Stimulated activated CD8-positive, alpha-beta memory T cell treated with anti-CD3 and anti-CD28 coated beads, Interleukin-15, amount 100 ng/mL, for 1 hour (primary cell): ENCODE measurements around the gene TBCK.

Source experiments
- DNase-seq: peaks from one replicate; pipeline ENCODE4 v3.0.0-alpha.2; 2020; ENCODE audit warnings: low read depth

Gene TBCK

DNA sequence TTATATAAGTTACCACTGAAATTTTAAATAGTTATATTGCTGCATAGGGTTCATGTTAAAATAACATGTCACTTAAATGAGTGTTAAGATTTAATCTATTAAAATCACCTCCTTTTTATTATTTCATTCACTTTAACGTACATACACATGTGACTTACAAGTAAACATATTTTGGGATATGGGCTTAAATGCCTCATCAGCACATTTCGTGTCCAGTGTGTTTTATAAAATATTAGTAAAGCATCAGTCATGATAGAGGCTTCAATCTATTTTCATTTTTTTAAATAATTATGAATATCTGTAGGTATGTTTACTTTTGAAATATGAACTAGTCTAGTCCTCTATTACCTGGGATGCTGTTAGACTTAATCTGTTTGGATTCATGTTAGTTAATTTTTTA, 277.1 kb downstream of the TBCK start:
- no peak for DNase-seq

DNA sequence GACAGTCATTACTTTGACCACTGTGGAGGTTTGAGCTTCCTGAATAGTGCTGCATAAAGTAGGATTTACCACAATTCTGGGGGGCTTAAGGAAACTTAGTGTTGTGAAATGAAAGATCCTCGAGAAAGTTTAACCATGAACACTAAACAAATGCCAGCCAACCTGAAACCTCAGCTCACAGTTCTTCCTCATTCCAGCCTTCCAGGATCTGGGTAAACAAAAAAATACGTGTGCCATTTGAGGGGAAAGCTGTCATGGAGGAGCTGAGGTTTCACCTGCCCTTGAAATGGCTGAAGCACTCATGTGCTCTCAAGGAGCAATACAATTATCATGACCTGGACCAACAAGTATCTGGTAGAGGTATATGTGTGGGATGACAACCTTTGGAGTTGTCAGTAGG, 278.0 kb downstream of the TBCK start:
- no peak for DNase-seq

DNA sequence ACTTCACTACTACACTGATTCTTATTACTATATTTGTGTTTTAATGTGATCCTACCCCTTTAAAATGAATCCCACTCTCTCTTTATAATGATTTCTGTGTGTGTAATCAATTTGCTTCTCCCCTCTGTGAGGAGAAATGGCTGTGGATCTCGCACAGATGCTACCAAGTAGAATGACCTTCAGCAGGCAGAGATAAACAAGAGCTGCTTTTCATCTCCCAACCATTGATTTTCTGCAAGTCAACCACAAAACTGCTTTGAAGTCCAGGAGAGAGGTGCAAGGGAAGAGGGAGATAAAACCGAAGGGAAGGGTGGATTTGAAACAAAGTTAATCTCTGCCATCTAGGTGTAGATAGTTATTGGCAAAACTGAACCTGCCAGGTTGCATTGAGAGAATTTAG, 279.2 kb downstream of the TBCK start:
- DNase-seq: no peak

DNA sequence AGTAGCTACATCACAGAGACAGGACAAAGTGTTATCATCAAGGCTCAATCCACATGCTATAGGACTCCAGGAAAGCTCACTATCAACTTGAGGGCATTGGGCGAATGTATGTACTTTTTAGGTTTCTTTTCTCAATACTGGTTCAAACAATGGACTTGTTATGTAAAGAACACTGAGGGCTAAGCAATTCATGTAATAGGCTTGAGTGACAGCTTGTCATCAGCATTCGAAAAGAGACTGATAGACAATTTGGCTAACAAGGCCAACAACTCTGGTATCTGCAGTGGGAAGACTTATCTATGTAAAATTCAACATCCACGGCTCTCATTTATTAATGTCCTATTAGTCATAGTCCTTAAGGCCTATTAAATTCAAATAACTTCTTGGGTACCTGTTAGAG, 279.7 kb downstream of the TBCK start:
- no peak for DNase-seq

DNA sequence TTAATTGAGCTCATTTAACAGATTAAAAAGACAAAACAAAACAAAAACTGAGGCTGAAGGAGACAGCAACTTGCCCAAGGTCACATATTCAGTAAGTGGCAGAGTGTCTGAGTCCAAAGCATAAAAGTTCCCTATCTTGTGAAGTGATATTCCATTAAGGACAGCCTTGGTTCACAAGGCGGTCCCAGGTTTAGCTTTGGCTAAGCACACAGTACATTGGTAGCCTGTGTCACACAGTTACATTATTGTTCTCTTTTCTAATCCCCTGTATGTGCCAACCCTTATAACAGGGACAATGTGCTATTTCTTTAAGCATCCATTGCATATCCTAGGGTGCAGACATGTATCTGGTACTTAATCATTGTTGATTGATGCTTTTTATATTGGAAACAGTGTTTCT, 280.8 kb downstream of the TBCK start:
- no peak for DNase-seq

DNA sequence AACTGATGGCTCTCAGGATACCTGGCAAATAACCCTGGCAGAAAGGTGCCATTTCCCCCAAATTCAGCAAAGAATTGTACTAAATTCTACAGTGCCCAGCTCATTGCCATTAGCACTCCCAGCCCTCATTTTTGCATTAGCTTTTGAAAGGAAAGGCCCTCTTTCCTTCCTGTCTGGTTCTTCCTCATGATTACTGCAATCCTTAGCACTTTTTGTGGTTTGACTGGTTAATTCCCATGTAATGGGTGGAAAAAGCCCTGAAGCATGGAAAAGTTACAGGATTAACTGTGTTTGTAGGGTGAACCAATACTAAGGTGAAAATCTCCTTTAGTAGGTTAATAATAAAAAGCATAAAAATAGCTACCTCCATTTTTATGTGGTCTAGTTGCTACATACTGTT, 281.3 kb downstream of the TBCK start:
- no peak for DNase-seq

DNA sequence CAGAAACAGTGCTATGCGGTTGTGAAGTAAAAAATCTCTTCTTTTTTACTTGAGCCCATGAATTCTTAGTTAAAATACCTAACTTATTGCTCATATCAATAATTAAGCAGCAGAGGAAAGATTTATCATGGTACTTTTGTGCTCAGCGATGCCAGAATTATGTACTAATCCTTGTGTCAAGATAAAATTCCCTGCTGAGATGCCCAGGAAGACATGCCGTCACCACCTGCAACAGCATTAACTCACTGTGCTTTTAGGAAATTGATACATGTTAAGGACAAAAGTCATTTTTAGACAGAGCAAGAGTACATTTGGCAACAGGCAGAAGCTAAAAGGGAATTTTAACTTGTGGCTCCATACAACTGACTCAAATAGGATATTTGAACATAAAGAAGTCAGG, 281.8 kb downstream of the TBCK start:
- DNase-seq: no peak

DNA sequence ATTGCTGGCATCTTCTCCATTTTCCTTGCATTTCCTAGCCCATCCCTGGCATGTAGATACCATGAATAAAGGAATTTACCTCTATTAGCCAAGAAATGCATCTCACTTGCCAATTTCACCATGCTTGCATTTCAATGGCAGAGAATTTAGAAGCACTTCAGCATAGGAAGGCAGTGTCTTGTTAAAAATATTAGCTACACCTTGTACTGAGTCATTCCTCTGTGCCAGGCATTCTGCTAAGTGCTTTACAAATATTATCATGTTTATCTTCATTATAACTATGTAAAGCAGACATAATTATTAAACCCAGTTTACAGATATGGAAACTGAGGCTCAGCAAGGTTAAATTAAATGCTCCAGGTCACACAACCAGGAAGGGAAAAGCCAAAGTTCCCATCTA, 282.5 kb downstream of the TBCK start:
- DNase-seq: no peak

DNA sequence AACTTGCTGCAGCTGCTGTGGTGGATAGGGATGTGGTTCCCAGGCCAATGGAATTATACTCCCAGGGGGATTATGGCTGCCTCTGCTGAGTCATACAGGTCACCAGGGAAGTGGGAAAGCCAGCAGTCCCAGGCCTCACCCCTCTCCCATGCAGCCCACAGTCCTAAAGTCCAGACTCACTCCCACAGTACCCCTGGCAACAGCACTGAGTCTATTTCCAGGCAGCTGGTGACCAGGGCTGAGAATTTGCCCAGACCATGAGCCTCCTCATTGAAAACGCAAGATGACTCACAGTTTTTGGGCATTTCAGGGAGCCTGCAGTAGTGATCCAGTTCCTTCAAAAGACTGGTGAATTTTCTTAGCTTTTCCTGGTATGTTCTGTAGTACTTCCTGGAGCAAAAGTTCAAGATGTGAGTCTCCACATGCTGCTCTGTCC, 283.1 kb downstream of the TBCK start:
- DNase-seq: no peak

DNA sequence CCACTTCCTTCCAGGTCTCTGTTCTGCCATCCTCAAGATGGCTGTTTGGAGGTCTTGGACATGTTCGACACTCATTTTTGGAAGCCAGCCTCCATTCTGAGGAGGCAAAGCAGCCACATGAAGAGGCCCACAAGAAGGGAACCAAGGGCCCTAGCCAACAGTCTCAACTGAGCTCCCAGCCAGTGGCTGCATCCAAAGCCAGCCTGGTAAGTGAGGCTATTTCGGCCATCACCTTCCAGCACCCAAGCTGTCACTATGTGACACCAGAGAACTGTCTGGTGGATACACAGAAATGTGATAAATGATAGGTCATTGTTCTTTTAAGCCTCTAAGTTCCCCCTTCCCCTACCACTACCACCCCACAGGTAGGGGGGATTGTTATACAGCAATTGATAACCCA, 293.6 kb downstream of the TBCK start:
- no peak for DNase-seq

DNA sequence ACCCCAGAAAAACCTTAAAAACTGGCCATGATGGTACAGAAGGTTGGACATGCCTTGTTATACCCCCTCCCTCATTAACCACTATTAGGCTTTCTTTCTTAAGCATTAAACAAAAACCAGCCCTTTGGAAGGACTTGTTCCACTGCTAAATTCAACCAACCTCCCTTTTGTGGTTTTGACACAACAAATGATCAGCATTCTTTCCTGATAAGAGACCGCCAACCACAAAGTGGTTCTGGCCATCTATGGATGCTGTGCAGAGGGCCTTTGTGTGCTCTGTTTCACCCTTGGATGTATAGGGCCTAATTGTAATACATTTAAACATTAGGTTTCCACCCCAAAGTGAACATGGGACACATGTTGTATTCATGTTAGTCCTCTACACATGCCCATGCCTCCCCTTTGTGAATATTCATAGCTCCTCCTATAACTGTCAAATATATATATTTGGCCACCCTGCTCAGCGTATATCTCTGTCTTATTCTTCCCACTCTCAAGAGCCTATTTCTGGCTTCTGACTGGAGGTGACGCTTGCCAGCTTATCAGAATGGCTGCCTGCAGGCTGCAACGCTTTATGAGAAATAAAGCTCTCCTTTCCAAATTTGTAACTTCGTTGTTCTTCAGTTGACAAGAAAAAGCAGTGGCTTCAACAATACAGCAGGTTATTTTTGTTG, 294.1 kb downstream of the TBCK start:
- DNase-seq: no peak

DNA sequence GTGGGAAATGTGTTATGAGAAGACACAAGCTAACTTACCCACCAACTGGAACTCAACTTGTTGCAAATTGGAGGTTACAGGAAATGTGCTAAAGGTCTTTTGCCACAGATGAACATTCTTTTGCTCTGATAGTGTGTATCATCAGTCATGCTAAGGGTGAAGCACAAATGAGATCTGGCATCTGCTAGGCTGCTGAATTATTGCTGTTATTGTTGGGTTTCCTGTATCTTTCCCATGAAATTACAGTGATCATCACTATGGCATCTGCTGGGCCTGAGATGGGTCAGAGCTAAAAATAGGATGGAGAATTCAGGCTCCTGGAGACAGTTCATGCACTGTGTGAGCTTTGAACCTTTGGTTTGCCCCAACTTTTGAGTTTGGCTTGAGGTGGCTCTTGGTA, 296.2 kb downstream of the TBCK start:
- DNase-seq: no peak

DNA sequence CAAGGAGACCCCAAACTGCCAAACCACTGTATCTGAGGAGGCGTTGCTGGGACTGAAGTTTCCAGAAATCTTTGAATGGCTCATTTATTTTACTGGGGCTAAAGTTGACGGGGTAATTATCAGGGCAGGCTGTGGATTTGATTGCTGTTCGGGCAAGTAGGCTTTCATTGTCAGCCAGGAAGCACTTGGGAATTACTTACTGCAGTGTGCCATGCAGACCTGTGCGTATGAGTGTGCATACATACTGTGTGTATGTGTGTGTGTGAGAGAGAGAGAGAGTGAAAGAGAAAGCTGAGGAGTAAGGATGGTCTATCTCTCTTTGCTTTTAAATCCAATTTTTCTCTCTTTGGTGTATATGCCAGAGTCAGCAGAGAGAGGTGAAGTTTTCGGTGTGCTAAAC, 298.0 kb downstream of the TBCK start:
- no peak for DNase-seq

DNA sequence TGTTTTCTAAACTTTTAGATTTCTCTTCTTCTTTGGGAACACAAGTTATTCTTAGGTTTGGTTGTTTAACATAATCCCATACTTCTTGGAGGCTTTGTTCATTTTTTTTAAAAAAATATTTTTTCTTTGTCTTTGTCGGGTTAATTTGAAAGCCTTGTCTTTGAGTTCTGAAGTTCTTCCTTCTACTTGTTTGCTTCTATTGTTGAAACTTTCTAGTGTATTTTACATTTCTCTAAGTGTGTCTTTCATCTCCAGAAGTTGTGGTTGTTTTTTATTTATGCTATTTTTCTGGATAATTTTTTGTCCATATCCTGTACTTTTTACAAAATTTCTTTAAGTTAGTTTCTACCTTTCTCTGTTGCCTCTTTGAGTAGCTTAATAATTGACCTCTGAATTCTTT, 304.6 kb downstream of the TBCK start:
- no peak for DNase-seq

DNA sequence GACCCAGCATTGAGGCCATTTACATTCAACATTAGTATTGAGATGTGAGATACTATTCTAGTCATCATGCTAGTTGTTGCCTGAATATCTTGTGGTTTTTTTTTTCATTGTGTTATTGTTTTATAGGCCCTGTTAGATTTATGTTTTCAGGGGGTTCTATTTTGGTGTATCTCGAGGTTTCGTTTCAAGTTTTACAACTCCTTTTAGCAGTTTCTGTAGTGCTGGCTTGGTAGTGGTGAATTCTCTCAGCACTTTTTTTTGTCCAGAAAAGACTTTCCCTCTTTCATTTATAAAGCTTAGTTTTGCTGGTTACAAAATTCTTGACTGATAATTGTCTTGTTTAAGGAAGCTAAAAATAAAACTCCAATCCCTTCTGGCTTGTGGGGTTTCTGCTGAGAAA, 305.2 kb downstream of the TBCK start:
- DNase-seq: no peak

DNA sequence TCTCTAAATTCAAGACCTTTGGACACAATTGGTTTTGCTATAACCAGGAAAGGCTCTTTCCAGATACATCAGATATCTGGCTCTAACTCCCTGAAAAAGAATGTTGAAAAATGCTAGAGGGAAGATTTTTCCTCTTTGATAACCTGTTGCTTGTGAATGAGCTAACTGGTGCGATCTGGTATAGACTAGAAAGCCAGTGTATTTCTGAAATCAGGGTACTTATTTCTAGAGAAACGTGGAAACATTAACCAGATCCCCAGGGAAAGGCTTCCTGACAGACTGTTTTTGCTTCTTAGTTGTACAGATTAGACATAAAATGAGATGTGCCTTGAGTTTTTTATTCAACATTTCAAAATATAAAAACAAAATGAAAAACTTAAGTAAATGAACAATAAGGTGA, 313.0 kb downstream of the TBCK start:
- DNase-seq: no peak

DNA sequence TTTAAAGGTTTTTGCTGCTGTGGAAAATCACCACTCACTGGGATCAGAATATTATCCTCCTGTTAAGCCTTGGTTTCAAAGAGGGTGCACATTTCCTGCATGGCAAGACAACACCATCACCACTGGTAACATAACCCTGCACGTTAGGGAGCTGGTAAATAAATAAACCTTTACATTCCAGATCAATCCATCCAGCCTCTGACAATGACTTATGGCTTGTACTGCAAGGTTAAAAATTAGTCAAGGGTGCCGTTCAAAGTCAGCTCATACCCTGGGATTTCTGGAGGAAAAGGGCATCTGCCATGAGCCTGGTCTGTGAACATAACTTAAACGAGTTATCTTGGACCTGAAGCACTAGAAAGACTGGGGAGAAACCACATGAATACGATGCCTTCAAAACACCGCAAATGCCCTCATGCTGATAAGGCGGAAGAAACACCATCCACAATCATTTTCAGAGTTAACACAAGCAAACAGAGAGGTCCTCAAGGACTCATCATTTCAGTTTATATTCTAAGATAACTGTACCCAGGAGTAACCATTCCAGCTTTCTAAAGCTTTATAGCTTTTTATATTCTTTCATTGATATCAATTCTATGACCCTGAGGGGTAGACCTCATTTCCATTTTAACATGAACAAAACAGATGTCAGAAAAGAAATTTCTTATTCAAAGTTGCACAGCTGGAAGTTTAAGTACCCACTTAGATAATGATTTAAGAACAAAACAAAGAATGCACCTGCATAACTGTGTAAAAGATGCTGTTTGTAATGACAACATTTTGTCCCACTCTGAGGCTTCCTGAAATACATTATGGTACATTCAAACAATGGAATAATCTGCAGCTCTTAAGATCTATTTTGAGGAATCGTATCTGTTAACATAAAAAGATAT, 317.6 kb downstream of the TBCK start:
- DNase-seq: no peak

DNA sequence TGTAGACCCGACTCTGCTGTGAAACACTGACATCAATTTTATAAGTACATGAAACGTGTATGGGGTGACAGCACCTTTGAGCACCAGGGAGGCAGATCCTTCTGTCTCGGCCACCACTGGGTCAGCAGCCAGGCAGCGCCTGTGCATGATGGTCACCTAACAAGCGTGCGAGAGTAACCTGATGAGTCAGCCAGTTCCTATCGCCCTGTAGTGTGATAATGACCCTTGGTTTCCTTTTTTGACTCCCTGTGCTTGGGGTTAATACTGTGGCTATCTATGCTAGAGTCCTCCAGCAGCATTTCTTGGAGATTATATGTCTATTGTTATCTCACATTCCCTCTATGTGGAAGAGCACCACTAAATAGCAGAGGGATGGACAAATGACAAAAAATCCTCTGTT, 319.2 kb downstream of the TBCK start:
- DNase-seq: no peak

DNA sequence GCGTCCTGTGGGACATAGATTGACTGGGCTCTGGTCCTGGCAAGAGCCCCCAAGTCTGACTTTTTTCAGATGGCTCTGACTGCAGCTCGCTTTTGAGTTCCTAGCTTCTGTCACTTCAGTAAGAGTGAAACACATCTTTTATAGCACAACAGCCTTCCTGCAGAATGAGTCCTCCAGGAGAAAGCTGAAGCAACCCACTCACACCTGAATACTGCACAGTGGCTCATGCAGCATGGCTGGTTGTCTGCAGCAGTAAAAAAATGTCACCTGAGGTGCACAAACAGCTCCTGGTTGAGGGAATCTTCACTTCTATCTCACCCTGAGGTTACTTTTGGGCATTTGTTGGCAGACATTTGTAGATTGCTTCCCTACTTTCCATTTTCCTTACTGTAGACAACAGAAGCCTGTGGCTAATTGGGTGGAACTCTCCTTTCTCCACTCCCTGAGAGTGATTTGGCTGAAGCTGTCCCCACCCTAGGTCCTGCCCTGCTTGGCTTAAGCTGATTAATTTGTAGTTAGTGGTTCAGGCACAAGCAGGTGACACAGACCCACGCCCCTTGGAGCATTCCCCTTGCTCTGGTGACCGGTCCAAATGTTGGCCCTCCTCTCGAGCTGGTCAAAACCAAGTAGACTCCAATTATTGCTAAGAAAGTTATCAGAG, 321.0 kb downstream of the TBCK start:
- DNase-seq: no peak

DNA sequence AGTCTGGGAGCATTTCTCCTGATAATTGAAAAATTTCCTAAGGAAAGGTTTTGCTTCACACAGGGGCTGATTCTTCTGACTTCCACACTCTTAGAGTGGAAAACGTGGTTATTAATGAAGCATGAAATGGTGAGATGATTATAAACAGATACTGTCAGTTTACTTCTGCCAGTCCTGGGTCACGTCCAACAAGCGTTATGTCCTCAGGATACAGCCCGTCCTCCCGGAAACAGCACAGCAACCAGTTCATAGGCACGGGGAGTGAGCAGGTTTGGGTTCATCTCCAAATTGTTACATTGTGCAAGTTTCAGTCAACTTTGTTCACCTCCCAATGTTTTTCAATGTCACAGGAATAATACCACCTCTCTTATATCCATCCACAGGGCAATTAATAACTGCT, 321.9 kb downstream of the TBCK start:
- no peak for DNase-seq

DNA sequence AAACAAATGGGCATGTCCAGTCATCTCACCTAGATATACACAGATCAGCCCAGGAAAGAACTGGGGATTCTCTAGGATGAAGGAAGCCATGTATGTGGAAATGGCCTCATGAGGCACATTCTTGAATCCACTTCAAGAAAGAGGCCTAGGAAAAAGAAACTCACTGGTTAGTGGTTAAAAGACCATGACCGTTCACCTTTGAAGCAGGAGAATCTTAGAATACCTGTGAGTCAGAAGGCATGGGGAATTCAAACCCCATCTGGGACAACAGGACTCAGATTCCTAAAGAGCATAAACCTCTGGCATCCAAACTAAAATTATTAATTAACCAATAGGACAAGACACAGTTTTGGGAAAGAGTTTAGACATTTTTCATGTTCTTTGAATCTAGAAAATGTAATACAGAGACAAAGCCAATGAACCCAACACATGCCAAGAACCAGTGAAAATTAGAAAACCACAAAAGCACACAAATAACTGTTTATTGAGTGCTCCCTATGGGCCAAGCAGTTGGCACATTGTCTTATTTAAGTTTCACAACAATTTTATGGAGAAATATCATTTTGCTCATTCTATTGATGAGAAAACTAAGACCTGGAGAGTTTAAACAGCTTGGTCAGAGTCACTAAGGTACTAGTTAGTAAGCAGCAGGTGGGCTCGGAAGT, 323.2 kb downstream of the TBCK start:
- no peak for DNase-seq

DNA sequence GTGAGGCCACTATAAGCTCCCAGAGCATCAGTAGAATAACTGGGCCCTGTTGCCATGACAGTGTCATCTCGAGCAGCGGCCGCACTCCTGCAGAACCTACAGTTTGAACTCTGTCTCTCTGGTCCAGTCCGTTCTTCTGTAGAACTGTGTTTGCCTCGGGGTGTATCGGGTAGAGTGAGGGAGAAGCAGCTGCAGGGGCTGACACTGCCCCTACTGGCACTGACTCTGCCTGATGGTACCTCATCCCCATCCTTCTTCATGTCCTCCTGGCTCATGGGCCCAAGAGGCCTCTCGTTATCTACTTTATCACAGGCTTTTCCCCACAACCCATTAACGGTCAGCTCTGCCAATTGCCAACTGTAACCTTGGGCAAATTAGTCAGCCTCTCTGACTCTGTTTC, 324.3 kb downstream of the TBCK start:
- DNase-seq: no peak
